Neural cell (in vitro differentiated cells): ENCODE results near the gene ZNF157. TPM values are rescaled to one million over a fixed set of nuclear protein-coding genes. Genes with fewer than 3 reads are reported as not detected.

Experiments used
- H2AFZ ChIP-seq: fragments of 200-600, 300-800 bp; sonication (generic), shearing (Covaris generic); 2 replicates; pipeline ENCODE4 v1.6.0; 2014; ENCODE audit warnings: low read depth, mild to moderate bottlenecking, antibody characterized with exemption, low read length, moderate library complexity
- H3F3A ChIP-seq: fragments of 200-600 bp; shearing (Covaris generic); 2 replicates; pipeline ENCODE4 v1.6.1; 2016; ENCODE audit warnings: mild to moderate bottlenecking, moderate library complexity, mixed read lengths, antibody characterized with exemption, low read length; ENCODE audit not compliant: insufficient read depth, poor library complexity, severe bottlenecking
- H3K27ac ChIP-seq: fragments of 200-600, 300-800 bp; sonication (generic), shearing (Covaris generic); 2 replicates; pipeline ENCODE4 v1.5.1; 2014; ENCODE audit warnings: mild to moderate bottlenecking, low read length, moderate library complexity
- H3K27me3 ChIP-seq: fragments of 300-800, 200-600 bp; sonication (generic), shearing (Covaris generic); 2 replicates; pipeline ENCODE4 v1.6.0; 2014; ENCODE audit warnings: mild to moderate bottlenecking, low read depth, low read length, moderate library complexity; ENCODE audit not compliant: insufficient read depth
- H3K36me3 ChIP-seq: fragments of 300-800, 200-600 bp; sonication (generic), shearing (Covaris generic); 2 replicates; pipeline ENCODE4 v1.5.1; 2014; ENCODE audit warnings: mild to moderate bottlenecking, antibody characterized with exemption, low read length, moderate library complexity; ENCODE audit not compliant: insufficient read depth
- H3K4me2 ChIP-seq: fragments of 300-800, 200-600 bp; sonication (generic), shearing (Covaris generic); 2 replicates; pipeline ENCODE4 v1.6.0; 2014; ENCODE audit warnings: mild to moderate bottlenecking, low read length
- H3K4me3 ChIP-seq: fragments of 300-800, 200-600 bp; sonication (generic), shearing (Covaris generic); 2 replicates; pipeline ENCODE4 v1.5.1; 2014; ENCODE audit warnings: mild to moderate bottlenecking, low read length, moderate library complexity
- H3K79me2 ChIP-seq: fragments of 200-600 bp; shearing (Covaris generic); replicated peaks from 2 replicates; pipeline ENCODE4 v1.6.0; 2014; ENCODE audit warnings: mild to moderate bottlenecking, low read length, moderate library complexity; ENCODE audit not compliant: insufficient read depth
- H3K9ac ChIP-seq: fragments of 300-800, 200-600 bp; sonication (generic), shearing (Covaris generic); 2 replicates; pipeline ENCODE4 v1.6.1; 2016; ENCODE audit warnings: mild to moderate bottlenecking, low read length, mixed read lengths
- H3K9me2 ChIP-seq: fragments of 200-600 bp; shearing (Covaris generic); 2 replicates; pipeline ENCODE4 v1.6.1; 2016; ENCODE audit warnings: mild to moderate bottlenecking, low read length, mixed read lengths; ENCODE audit not compliant: insufficient read depth
- H3K9me3 ChIP-seq: fragments of 200-600, 300-800 bp; sonication (generic), shearing (Covaris generic); 2 replicates; pipeline ENCODE4 v1.6.1; 2016; ENCODE audit warnings: mild to moderate bottlenecking, mixed run types, low read length, moderate library complexity, mixed read lengths
- H4K20me1 ChIP-seq: fragments of 200-600 bp; shearing (Covaris generic); 2 replicates; pipeline ENCODE4 v1.6.1; 2016; ENCODE audit warnings: mild to moderate bottlenecking, mixed run types; ENCODE audit not compliant: insufficient read depth
- EP300 ChIP-seq: fragments of 450-650 bp; conservative IDR thresholded peaks from 2 replicates; pipeline ENCODE4 v1.6.1; 2014; ENCODE audit warnings: antibody characterized with exemption, mild to moderate bottlenecking, moderate library complexity; ENCODE audit not compliant: poor library complexity, severe bottlenecking
- EZH2 ChIP-seq: fragments of 200-600, 300-800 bp; shearing (Covaris generic), sonication (generic); IDR thresholded peaks from 2 replicates; pipeline ENCODE4 v1.6.1; 2014; ENCODE audit warnings: antibody characterized with exemption, low read length, borderline replicate concordance, mild to moderate bottlenecking; ENCODE audit not compliant: insufficient read depth, poor library complexity, severe bottlenecking
- MXI1 ChIP-seq: fragments of 450-650 bp; conservative IDR thresholded peaks from 2 replicates; pipeline ENCODE4 v1.6.1; 2014; ENCODE audit warnings: antibody characterized with exemption, mild to moderate bottlenecking; ENCODE audit not compliant: poor library complexity, severe bottlenecking
- POLR2AphosphoS5 ChIP-seq: IDR thresholded peaks from 2 replicates; pipeline ENCODE4 v1.6.1; 2012
- RAD21 ChIP-seq: fragments of 450-650 bp; conservative IDR thresholded peaks from 2 replicates; pipeline ENCODE4 v1.6.1; 2014; ENCODE audit warnings: antibody characterized with exemption, mild to moderate bottlenecking, moderate library complexity
- SMC3 ChIP-seq: fragments of 450-650 bp; conservative IDR thresholded peaks from 2 replicates; pipeline ENCODE4 v1.6.1; 2014; ENCODE audit warnings: antibody characterized with exemption, mild to moderate bottlenecking, moderate library complexity; ENCODE audit not compliant: poor library complexity
- TAF1 ChIP-seq: IDR thresholded peaks from 2 replicates; pipeline ENCODE4 v1.6.1; 2012; ENCODE audit warnings: low read depth
- polyA plus RNA-seq: library from polyadenylated mRNA; depleted of rRNA; stranded (reverse); fragments of >200 nt; gene quantifications from 2 replicates; pipeline ENCODE4 v1.2.3, GENCODE V29; 2014
- TF ChIP-seq, protein P1 (sequence below): fragments of 450-650 bp; IDR thresholded peaks from 2 replicates; pipeline ENCODE4 v1.5.1; 2014; ENCODE audit warnings: antibody characterized with exemption, mild to moderate bottlenecking, moderate library complexity; ENCODE audit not compliant: poor library complexity, severe bottlenecking
- TF ChIP-seq, protein P2 (sequence below): IDR thresholded peaks from 2 replicates; pipeline ENCODE4 v1.6.1; 2012; ENCODE audit warnings: borderline replicate concordance

The ZNF157 gene
- polyA plus RNA-seq, 1 donor from 2014 or later, result 3.5 TPM

DNA sequence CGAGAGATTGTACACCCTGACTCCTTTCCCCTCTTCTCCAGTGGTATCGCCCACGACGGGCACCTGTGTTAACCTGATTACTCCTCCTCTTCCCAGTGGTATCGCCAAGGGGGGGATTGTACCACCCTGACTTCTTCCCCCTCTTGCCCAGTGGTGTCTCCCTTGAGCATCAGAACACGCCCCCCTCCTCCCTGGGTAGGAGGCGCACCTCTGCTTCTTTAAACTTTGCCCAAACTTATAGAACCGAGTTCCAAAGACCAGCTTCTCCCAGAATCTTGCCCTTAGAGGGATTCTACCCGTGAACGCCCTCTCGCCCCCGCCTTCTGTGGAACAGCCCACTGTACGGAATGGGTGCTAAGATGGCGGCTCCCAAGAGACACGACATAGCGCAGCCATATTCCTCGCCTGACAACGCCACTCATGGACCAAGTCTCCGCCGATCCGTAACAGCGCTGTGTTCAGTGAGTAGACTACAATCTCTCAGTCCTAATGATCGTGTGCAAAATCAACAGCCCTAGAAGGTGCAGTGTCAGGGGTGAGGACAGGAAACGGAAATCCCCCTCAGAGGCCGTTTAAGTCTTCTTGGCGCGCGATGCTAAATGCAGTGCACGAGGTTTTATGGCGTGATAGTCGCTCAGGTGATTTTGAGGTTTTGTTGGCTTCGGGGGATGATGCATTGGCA, 4.2 kb upstream of the ZNF157 start:
- no peaks in the 10 kb centered on the region for H3K27me3 ChIP-seq
- no peaks in the 10 kb centered on the region for H3K36me3 ChIP-seq
- H3K9me2 ChIP-seq, result no peaks in the 10 kb centered on the region
- no peaks in the 10 kb centered on the region for H4K20me1 ChIP-seq
- H2AFZ ChIP-seq, result peak overlapping the region; percentile 33
- no peaks in the 10 kb centered on the region for H3K9me3 ChIP-seq
- TF ChIP-seq TAF1 (no peak), POLR2AphosphoS5 (peak; percentile 26), SMC3 (peak; percentile 31), EP300 (peak; percentile 25), RAD21 (peak; percentile 19), EZH2 (no peak), MXI1 (no peak)
- TF ChIP-seq, protein P1, sequence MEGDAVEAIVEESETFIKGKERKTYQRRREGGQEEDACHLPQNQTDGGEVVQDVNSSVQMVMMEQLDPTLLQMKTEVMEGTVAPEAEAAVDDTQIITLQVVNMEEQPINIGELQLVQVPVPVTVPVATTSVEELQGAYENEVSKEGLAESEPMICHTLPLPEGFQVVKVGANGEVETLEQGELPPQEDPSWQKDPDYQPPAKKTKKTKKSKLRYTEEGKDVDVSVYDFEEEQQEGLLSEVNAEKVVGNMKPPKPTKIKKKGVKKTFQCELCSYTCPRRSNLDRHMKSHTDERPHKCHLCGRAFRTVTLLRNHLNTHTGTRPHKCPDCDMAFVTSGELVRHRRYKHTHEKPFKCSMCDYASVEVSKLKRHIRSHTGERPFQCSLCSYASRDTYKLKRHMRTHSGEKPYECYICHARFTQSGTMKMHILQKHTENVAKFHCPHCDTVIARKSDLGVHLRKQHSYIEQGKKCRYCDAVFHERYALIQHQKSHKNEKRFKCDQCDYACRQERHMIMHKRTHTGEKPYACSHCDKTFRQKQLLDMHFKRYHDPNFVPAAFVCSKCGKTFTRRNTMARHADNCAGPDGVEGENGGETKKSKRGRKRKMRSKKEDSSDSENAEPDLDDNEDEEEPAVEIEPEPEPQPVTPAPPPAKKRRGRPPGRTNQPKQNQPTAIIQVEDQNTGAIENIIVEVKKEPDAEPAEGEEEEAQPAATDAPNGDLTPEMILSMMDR, result peak; percentile 20
- TF ChIP-seq, protein P2, sequence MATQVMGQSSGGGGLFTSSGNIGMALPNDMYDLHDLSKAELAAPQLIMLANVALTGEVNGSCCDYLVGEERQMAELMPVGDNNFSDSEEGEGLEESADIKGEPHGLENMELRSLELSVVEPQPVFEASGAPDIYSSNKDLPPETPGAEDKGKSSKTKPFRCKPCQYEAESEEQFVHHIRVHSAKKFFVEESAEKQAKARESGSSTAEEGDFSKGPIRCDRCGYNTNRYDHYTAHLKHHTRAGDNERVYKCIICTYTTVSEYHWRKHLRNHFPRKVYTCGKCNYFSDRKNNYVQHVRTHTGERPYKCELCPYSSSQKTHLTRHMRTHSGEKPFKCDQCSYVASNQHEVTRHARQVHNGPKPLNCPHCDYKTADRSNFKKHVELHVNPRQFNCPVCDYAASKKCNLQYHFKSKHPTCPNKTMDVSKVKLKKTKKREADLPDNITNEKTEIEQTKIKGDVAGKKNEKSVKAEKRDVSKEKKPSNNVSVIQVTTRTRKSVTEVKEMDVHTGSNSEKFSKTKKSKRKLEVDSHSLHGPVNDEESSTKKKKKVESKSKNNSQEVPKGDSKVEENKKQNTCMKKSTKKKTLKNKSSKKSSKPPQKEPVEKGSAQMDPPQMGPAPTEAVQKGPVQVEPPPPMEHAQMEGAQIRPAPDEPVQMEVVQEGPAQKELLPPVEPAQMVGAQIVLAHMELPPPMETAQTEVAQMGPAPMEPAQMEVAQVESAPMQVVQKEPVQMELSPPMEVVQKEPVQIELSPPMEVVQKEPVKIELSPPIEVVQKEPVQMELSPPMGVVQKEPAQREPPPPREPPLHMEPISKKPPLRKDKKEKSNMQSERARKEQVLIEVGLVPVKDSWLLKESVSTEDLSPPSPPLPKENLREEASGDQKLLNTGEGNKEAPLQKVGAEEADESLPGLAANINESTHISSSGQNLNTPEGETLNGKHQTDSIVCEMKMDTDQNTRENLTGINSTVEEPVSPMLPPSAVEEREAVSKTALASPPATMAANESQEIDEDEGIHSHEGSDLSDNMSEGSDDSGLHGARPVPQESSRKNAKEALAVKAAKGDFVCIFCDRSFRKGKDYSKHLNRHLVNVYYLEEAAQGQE, result no peak
- H3K79me2 ChIP-seq, result no peaks in the 10 kb centered on the region
- H3K4me3 ChIP-seq, result peak overlapping the region; percentile 61
- no peaks in the 10 kb centered on the region for H3F3A ChIP-seq
- H3K9ac ChIP-seq, result peak overlapping the region; percentile 57
- peak overlapping the region; percentile 75 for H3K27ac ChIP-seq
- H3K4me2 ChIP-seq, result no peak overlapping the region

DNA sequence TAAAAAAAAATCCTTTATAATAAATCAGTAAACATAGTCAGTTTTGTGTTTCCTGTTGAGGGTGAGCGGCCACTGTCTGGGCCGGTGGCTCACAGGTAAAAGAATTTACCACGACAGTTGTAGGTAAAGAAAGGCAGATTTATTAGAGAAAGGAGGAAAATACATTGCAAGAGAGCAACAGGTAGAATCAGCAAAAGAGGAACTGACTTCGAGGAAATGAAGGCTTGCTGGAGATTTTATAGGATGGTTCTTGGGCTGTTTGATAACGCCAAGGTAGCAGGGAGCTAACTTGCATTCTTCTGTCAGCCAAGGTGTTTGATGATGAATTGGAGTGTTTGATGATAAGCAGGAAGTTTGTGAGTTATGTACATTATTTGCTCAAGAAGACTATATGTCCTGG, 2.8 kb downstream of the ZNF157 start:
- H3K9ac ChIP-seq, result no peak overlapping the region
- no peak overlapping the region for H3K4me2 ChIP-seq
- H2AFZ ChIP-seq, result no peak overlapping the region
- no peaks in the 10 kb centered on the region for H4K20me1 ChIP-seq
- H3K36me3 ChIP-seq, result no peaks in the 10 kb centered on the region
- TF ChIP-seq RAD21 (no peak), POLR2AphosphoS5 (no peak), SMC3 (no peak)
- TF ChIP-seq, protein P2, result no peak
- no peaks in the 10 kb centered on the region for H3K27me3 ChIP-seq
- H3K4me3 ChIP-seq, result no peak overlapping the region
- no peak overlapping the region for H3K27ac ChIP-seq
- no peaks in the 10 kb centered on the region for H3K9me2 ChIP-seq
- no peaks in the 10 kb centered on the region for H3K79me2 ChIP-seq
- no peaks in the 10 kb centered on the region for H3F3A ChIP-seq
- H3K9me3 ChIP-seq, result no peaks in the 10 kb centered on the region
